Suppressor macrophage treated with lipopolysaccharide for 1 hour (primary cell): ENCODE measurements around the gene PLIN3.
"Not testable (repeated sequence)": the region's sequence is repeated elsewhere in the genome, so short reads cannot be mapped to it uniquely, and the experiment has no call there.

Experiments
- DNase-seq, 3 donors: peaks; one replicate each; pipeline ENCODE4 v3.0.0-alpha.2; 2020 to 2022

Gene PLIN3

GRCh38 chr19:4867534-4868285 lies at the start of gene PLIN3:
Gene PLIN3 (minus strand): TSS chr19:4867667. CDS start chr19:4861394, 6,273 bp downstream.
- DNase-seq: peak; percentile 93 to 99 (median 97)

DNA sequence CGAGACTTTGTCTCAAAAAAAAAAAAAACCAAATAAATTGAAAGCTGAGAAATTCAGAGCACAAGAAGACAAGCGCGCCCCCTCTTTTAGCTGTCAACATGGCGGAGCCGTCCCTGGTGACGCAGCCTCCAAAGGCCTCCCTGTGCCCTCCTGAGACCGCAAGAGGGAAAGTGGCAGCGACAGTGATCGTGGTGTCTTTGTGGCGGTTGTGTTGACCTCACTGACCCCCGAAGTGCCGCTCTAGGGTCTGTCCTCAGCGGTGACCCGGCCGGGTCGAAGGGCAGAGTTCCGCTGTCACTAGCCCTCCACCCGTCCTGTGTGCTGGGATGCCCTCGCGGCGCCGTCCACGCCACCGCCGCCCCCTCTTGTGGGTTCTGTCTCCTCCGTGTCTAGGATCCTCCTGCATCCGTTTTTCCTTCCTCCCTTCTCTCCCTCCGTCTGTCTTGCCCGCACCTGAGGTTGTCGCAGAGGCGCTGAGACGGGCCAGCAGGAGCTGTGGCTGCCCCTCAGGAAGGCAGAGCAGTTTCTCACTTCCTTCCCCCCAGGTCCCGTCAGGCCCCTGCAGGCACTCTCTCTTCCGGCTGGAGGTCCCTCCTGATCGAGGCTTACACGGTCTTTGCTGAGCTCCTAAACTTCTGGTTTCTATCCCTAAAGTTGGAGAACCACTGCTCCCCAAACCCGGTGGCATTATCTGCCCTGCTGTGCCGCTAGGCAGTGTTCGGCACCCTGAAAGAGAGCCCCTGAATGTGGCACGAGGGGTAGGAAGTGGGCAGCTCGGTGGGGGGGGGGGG lies 49.0 kb upstream of the PLIN3 start:
- peak; percentile 40 to 54 (median 46) for DNase-seq

DNA sequence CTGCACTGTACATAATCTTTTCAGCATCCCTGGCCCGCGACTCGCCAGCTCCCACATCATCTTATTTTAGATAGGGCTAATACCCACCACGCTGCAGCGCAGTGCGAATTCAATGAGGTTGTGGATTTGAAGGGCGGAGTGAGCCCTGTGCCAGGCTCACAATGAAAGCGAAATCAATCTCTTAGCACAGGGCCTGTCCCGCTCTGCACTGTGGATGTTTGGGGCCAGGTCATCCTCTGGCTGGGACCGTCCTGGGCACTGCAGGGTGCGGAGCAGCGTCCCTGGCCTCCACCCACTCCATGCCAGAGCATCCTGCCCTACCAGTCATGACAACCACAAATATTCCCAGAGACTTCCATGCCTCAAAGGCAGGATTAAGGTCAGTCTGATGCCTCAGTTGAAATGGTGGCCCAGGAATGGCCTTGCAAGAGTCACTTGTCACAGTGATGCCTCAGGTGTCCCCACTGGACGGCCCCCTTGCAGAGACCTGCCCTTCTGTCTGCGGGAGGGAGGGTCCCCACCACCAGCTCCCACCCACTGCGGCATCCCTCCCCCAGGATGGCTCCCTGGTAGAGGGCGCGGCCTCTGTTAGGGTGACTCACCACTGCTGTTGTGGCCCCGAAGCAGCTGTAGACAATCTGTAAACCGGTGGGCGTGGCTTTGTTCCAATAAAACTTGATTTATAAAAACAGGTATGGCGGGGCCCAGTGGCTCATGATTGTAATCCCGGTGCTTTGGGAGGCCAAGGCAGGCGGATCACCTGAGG lies 47.5 kb upstream of the PLIN3 start:
- peak; percentile 66 to 73 (median 68) for DNase-seq

- no peak for DNase-seq
Measured at GRCh38 chr19:4913996-4914735, 46.7 kb upstream of the PLIN3 start.

DNA sequence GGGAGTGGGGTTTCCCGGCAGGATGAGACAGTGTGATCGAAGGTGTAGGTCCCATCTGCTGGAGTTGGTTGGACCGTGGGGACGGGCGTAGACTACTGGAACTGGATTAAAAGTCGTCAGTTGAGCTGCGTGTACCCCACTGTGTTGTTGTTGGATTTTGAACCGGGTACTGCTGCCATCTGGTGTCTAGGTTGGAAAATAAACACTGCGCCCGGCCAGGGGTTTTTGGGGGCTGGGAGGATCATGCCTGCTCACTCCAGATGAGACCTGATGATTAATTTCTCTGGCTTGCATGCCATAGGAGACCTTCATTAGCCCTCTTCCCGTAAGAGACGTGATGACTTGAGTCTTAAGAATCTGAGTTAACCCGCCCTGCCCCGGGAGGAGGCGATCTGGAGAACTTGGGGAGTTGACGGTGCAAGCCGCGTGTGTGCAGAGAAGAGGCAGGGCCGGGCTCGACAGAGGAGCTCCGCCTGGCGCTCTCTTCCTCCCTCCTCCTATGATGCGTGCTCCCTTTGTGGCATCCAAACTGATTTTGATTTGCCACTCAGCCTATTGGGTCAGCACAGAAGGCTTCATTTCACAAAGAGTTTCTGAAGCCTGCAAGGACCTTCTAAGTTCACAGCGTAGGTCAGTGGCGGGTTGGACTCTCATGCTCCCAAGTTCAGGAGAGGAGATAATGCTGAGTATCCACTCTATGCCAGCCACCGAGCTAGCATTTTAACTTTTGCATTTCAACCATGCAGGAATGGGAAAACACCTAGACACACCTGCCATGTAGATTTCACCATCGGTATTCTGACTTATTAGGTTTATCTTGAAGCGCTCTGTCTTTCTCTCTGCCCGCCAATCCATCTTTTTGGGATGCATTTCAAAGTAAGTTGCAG lies 44.6 kb upstream of the PLIN3 start:
- DNase-seq: peak; percentile 78 to 82 (median 80)

DNA sequence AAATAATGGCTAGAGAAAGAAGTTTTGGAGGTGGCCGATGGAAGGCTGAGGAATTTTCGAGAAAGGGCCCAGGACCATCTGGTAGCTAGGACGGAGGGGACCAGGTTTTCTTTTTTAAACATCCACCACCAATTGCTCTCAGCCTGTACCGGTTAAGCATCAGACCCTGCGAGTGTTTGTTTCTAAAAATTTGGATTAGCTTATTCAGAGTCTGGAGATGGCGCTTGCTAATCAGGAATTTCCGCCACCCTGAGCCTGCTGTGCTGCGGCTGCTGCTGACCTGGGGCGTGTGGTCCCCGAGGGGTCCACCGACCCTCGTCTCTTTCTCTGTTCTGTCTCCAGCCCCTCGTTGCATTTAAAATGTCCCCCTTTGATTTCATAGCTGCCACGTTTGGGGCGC lies 43.8 kb upstream of the PLIN3 start:
- peak in 2 of 3 donors; percentile 26 to 35 for DNase-seq

DNA sequence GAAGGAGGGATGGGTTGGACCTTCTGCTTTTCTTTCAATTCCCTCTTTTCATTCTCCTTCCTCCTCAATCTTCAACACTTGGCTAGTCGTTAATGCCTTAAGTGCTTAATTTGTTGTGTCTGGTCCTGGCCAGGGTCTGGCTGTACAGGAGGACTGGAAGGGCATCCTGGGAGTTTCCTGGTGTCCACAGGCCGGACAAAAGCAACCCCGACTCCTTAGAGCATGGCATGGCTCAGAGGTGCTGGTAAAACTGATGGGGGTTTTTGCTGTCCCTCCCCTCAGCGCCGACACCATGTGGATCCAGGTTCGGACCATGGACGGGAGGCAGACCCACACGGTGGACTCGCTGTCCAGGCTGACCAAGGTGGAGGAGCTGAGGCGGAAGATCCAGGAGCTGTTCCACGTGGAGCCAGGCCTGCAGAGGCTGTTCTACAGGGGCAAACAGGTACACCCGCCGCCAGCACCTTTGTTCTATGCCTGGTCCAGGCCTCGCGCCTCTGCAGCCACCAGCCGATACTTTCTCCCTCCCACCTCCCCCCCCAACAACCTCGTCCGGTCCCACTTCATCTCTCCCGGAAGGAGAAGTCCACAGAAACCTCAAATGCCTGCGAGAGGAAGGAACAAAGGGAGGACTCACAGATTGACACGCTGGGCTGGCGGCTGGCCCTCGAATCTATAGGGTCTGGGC lies 43.3 kb upstream of the PLIN3 start:
- peak; percentile 49 to 57 (median 54) for DNase-seq

GRCh38 chr19:4909897-4910593 lies 42.6 kb upstream of the PLIN3 start:
- peak; percentile 94 to 98 (median 97) for DNase-seq

- DNase-seq: peak in 2 of 3 donors; percentile 27 to 67
Measured at GRCh38 chr19:4909156-4909896, 41.9 kb upstream of the PLIN3 start, which contains the start of gene UHRF1. Gene UHRF1 (plus strand): TSS chr19:4909501. CDS start chr19:4910886, 1,385 bp downstream.

- no peak for DNase-seq
Measured at GRCh38 chr19:4908781-4909155, 41.3 kb upstream of the PLIN3 start.

- no peak for DNase-seq
Measured at GRCh38 chr19:4908360-4908759, 40.9 kb upstream of the PLIN3 start.

GRCh38 chr19:4906963-4907362 lies 39.5 kb upstream of the PLIN3 start:
- no peak for DNase-seq

DNA sequence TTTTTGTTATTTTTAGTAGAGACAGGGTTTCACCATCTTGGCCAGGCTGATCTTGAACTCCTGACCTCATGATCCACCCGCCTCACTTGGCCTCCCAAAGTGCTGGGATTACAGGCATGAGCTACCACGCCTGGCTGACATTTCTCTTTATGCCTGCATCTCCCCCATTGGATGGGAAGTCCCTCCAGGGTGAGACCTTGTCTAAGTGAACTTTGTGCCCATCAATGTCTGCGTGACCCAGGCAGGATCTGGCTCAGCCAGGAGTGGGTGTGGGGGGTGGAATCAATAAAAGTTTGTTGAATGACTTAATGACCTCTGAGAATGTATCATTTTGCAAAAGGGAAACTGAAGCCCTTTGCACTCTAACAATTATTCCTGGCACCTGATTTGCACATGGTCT lies 37.0 kb upstream of the PLIN3 start:
- peak in 1 of 3 donors; percentile 32 for DNase-seq

- no peak for DNase-seq
Measured at GRCh38 chr19:4902796-4903195, 35.3 kb upstream of the PLIN3 start, which contains the start of gene ARRDC5. Gene ARRDC5 (minus strand): TSS chr19:4902896. CDS start chr19:4902825, 71 bp downstream.

- not testable (repeated sequence) for DNase-seq
Measured at GRCh38 chr19:4900879-4901278, 33.4 kb upstream of the PLIN3 start.

DNA sequence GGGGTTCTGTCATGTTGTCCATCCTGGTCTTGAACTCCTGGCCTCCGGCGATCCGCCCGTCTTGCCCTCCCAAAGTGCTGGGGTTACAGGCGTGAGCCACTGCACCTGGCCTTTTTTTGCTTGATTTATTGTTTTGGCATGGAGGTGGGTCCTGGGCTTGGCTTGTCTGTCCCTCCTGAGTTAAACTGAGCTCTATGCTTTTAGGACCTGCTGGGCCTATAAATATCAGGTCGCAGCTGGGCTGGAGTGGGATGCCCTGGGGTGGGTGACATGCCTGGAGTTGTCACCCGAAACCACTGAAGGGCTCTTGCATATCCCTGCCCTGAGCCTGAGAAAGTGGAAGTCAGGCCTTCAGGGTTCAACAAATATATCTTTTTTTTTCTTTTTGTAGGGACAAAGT lies 29.7 kb upstream of the PLIN3 start:
- no peak for DNase-seq

DNA sequence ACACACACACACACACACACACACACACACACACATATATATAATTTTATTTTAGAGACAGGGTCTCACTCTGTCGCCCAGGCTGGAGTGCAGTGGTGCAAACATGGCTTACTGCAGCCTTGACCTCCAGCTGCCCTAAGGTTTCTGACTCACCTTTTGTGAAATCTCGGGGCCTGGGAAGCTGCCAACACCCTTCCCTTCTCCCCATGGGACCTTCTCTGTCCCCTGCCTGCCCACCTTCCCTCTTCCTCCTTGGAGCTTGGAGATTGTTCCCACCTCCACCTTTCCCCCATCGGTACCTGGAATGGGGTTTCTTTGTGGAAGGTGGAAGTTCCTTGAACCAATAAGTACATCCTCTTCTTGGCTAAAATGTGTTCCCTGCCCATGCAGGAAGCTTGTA lies 28.9 kb upstream of the PLIN3 start:
- DNase-seq: peak in 2 of 3 donors; percentile 44 to 46

DNA sequence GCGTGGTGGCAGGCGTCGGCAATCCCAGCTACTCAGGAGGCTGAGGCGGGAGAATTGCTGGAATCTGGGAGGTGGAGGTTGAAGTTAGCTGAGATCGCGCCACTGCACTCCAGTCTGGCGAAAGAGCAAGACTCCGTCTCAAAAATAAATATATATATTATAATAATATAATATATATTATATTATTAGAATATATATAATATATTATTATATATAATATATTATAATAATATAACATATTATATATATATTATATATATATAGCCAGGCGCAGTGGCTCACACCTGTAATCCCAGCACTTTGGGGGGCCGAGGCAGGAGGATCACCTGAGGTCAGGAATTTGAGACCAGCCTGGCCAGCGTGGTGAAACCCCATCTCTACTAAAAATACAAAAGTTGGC lies 25.5 kb upstream of the PLIN3 start:
- DNase-seq: not testable (repeated sequence)

DNA sequence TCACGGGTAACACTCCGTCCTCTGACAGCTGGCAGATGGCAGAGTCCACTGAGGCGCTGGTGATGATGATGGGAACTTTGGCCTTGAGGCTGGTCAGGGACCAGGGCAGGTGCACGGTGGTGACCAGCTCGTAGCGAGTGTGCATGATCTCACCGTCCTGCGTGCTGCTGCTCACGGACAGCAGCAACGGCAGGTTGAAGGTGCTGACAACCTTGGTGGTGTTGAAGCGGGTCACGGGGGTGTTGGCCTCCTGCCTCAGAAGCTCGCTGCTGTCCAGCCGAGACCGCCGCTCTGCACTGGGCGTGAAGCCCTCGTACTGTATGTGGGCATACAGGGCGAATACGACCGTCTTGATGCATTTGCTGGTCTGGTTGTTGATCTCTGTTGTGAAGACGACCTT lies 23.6 kb upstream of the PLIN3 start:
- DNase-seq: no peak
